ENCODE measurements around the gene MESD.
A peak's percentile ranks its signal among the peaks of the same experiment; 100 is the strongest.

MESD gene

GRCh38 chr15:80991421-80991820, 1.8 kb upstream of the MESD start:
- DNase-seq (ENCODE audit: low read depth, low spot score), result no peak

GRCh38 chr15:80990955-80991354, 1.3 kb upstream of the MESD start:
- no peak for DNase-seq (ENCODE audit: low read depth, low spot score)

- no peak for DNase-seq (ENCODE audit: low read depth, low spot score)
These were observed 520 bp downstream of the MESD start for GRCh38 chr15:80989081-80989517.

- no peak for DNase-seq (ENCODE audit: low read depth, low spot score)
These were observed 1.3 kb downstream of the MESD start for GRCh38 chr15:80988148-80988796.

- DNase-seq (ENCODE audit: low read depth, low spot score), result peak; percentile 53
These were observed 3.1 kb downstream of the MESD start for GRCh38 chr15:80986487-80986886.

GRCh38 chr15:80985981-80986380, 3.6 kb downstream of the MESD start:
- DNase-seq (ENCODE audit: low read depth, low spot score), result no peak

- peak; percentile 34 for DNase-seq (ENCODE audit: low read depth, low spot score)
These were observed 4.8 kb downstream of the MESD start for GRCh38 chr15:80984856-80985255.

GRCh38 chr15:80982839-80983238, 6.8 kb downstream of the MESD start:
- no peak for DNase-seq (ENCODE audit: low read depth, low spot score)

- no peak for DNase-seq (ENCODE audit: low read depth, low spot score)
These were observed 7.4 kb downstream of the MESD start for GRCh38 chr15:80982205-80982604.

GRCh38 chr15:80979538-80980200, 9.9 kb downstream of the MESD start:
- DNase-seq (ENCODE audit: low read depth, low spot score), result no peak

- no peak for DNase-seq (ENCODE audit: low read depth, low spot score)
These were observed 10.8 kb downstream of the MESD start for GRCh38 chr15:80978685-80979329.

- peak; percentile 80 for DNase-seq (ENCODE audit: low read depth, low spot score)
These were observed 12.0 kb downstream of the MESD start for GRCh38 chr15:80977627-80978036.

- no peak for DNase-seq (ENCODE audit: low read depth, low spot score)
These were observed 12.8 kb downstream of the MESD start for GRCh38 chr15:80976851-80977250.

GRCh38 chr15:80974914-80975313, 14.7 kb downstream of the MESD start:
- no peak for DNase-seq (ENCODE audit: low read depth, low spot score)

GRCh38 chr15:80972276-80972675, 17.3 kb downstream of the MESD start:
- no peak for DNase-seq (ENCODE audit: low read depth, low spot score)

- DNase-seq (ENCODE audit: low read depth, low spot score), result no peak
These were observed 18.5 kb downstream of the MESD start for GRCh38 chr15:80971143-80971542.

- DNase-seq (ENCODE audit: low read depth, low spot score), result no peak
These were observed 19.0 kb downstream of the MESD start for GRCh38 chr15:80970658-80971057.

GRCh38 chr15:80970018-80970657, 19.5 kb downstream of the MESD start:
- DNase-seq (ENCODE audit: low read depth, low spot score), result peak; percentile 67

- no peak for DNase-seq (ENCODE audit: low read depth, low spot score)
These were observed 20.3 kb downstream of the MESD start for GRCh38 chr15:80969316-80969715.

- DNase-seq (ENCODE audit: low read depth, low spot score), result no peak
These were observed 21.6 kb downstream of the MESD start for GRCh38 chr15:80967991-80968510.

- peak; percentile 96 for DNase-seq (ENCODE audit: low read depth, low spot score)
These were observed 22.2 kb downstream of the MESD start for GRCh38 chr15:80967451-80967850.
